Stomach (tissue), 9 donors: ENCODE data around the gene PPP2R2B. TPM values are rescaled to one million over a fixed set of nuclear protein-coding genes. Genes with fewer than 3 reads are reported as not detected.

ENCODE experiments used
- DNase-seq, 2 donors: peaks; one replicate each; pipeline versions ENCODE4 v3.0.0 to v3.0.0-alpha.2; 2013 to 2019
- H3K27ac ChIP-seq, 5 donors: fragments of 200-600 bp in 4 of 5; sonication (generic) in 4 of 5; one replicate each; pipeline ENCODE4 v1.5.1; 2013 to 2019; ENCODE audit warnings: mild to moderate bottlenecking in 1 of 5, moderate library complexity in 1 of 5
- H3K27me3 ChIP-seq, 3 donors: fragments of 200-600 bp; sonication (generic); one replicate each; pipeline ENCODE4 v1.5.1; 2017 to 2019; ENCODE audit warnings: mixed run types in 1 of 3
- H3K36me3 ChIP-seq, 4 donors: fragments of 200-600 bp; sonication (generic); 1 replicate in 3 of 4; 2 replicates in 1 of 4; pipeline ENCODE4 v1.5.1; 2016 to 2019
- H3K4me1 ChIP-seq, 4 donors: fragments of 200-600 bp; sonication (generic); one replicate each; pipeline ENCODE4 v1.5.1; 2016 to 2019
- H3K4me3 ChIP-seq, 4 donors: fragments of 200-600 bp; sonication (generic) in 3 of 4; one replicate each; pipeline ENCODE4 v1.5.1; 2016 to 2019; ENCODE audit warnings: mild to moderate bottlenecking in 1 of 4
- H3K9me3 ChIP-seq, 4 donors: fragments of 200-600 bp; sonication (generic); one replicate each; pipeline ENCODE4 v1.5.1; 2016 to 2019
- EP300 ChIP-seq: sonication (generic); formaldehyde crosslinking; IDR thresholded peaks from one replicate; pipeline ENCODE4 v1.6.1; 2017; ENCODE audit warnings: antibody characterized with exemption
- POLR2A ChIP-seq, 4 donors: fragments of 450-650 bp; IDR thresholded peaks; one replicate each; pipeline ENCODE4 v1.6.1; 2016; ENCODE audit warnings: antibody characterized with exemption in 4 of 4, control low read depth in 2 of 4, mild to moderate bottlenecking in 1 of 4, moderate library complexity in 1 of 4
- POLR2AphosphoS5 ChIP-seq, 3 donors: sonication (generic); formaldehyde crosslinking; IDR thresholded peaks; one replicate each; pipeline ENCODE4 v1.6.1; 2016; ENCODE audit warnings: antibody characterized with exemption in 3 of 3
- WGBS, 5 donors: extraction: QIAGEN DNeasy Blood & Tissue Kit in 3 of 5; methylation state at CpG; one replicate each; pipeline versions ENCODE4 v1.1.5 to v1.1.7; 2013 to 2018; 5-methylcytosine and 5-hydroxymethylcytosine counted together
- intact Hi-C: fragments of 100-400 bp; cut with DNase I; formaldehyde crosslinking; loops from one replicate; pipeline ENCODE4 v1.15.1; 2023; ENCODE audit warnings: low total_unique reads
- polyA plus RNA-seq, 3 donors: library from polyadenylated mRNA; stranded (reverse); fragments of 200-250 nt; gene quantifications; one replicate each; pipeline ENCODE4 v1.2.3, GENCODE V29; 2013
- total RNA-seq, 5 donors: library from RNA; depleted of rRNA; stranded (reverse); fragments of >200 nt; gene quantifications; one replicate each; pipeline versions ENCODE4 v1.1.0 to v1.2.3, GENCODE V29; 2014 to 2016
- TF ChIP-seq, protein P1 (sequence below), 7 experiments: fragments of 450-650 bp in 4 of 7; fragments of 200-600 bp in 3 of 7; sonication (generic) in 3 of 7; IDR thresholded peaks; one replicate each; pipeline ENCODE4 v1.5.1; 2016 to 2019; ENCODE audit warnings: antibody characterized with exemption in 7 of 7, control low read depth in 2 of 7, mild to moderate bottlenecking in 1 of 7
- donor health status: healthy with polysubstance abuse.
- donor health status: Bipolar disorder and iron deficiency.
- donor health status: healthy.

The PPP2R2B gene
- total and polyA plus RNA-seq, 8 donors, result under 0.01 to 4.6 (median 0.75) TPM; not detected in 1

DNA sequence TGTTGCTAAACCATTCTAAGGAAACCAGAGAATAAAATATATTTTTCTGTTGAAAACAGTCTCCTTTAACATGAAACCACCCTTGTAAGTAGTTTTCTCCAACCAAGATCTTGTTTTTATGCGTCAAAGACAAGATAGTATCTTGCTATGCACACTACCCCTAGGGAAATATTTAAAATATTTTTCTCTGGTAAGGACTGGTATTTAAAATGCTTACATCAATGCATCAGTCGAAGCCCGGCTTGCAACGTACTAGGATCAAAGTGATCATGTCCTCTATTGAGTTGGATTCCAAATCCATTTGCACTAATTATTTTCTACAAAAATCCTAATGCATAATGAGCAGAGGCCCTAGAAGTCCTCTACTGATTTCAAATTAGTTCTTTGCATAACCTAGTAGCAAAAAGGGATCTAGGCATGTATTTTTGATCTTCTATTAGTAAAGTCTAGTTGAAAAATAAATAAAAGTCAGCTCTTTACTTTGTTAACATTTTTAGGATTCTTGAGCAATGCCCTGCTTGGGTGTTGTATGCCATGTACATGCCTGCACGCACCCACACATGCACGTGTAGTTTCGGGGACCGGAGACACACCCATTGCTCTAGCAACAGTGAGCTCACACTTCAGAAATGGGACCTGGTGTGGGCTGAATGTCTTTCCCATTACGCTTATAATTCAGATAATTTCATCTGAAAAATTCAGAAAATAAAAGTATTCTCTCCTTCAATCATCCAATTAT is 197.5 kb downstream of the PPP2R2B start:
- peaks cover 0 to 3% (median 0%) of the 10 kb centered on the region in 3 donors for H3K27me3 ChIP-seq
- 83 to 85% (median 84%) methylated on average over 9 of the region's 9 CpGs for WGBS, 5 donors
- no peaks in the 10 kb centered on the region for H3K9me3 ChIP-seq
- H3K36me3 ChIP-seq, result no peaks in the 10 kb centered on the region
- H3K4me3 ChIP-seq, result no peak overlapping the region
- DNase-seq, result no peak
- TF ChIP-seq, protein P1, sequence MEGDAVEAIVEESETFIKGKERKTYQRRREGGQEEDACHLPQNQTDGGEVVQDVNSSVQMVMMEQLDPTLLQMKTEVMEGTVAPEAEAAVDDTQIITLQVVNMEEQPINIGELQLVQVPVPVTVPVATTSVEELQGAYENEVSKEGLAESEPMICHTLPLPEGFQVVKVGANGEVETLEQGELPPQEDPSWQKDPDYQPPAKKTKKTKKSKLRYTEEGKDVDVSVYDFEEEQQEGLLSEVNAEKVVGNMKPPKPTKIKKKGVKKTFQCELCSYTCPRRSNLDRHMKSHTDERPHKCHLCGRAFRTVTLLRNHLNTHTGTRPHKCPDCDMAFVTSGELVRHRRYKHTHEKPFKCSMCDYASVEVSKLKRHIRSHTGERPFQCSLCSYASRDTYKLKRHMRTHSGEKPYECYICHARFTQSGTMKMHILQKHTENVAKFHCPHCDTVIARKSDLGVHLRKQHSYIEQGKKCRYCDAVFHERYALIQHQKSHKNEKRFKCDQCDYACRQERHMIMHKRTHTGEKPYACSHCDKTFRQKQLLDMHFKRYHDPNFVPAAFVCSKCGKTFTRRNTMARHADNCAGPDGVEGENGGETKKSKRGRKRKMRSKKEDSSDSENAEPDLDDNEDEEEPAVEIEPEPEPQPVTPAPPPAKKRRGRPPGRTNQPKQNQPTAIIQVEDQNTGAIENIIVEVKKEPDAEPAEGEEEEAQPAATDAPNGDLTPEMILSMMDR (IDR thresholded peaks at IDR 0.05), result no peak
- no peak for TF ChIP-seq POLR2A (IDR thresholded peaks at IDR 0.05)
- TF ChIP-seq POLR2AphosphoS5 (IDR thresholded peaks at IDR 0.05), result no peak
- TF ChIP-seq EP300, result no peak
- H3K4me1 ChIP-seq, result no peaks in the 10 kb centered on the region
- no peak overlapping the region for H3K27ac ChIP-seq
- intact Hi-C loops, result no loop called here

DNA sequence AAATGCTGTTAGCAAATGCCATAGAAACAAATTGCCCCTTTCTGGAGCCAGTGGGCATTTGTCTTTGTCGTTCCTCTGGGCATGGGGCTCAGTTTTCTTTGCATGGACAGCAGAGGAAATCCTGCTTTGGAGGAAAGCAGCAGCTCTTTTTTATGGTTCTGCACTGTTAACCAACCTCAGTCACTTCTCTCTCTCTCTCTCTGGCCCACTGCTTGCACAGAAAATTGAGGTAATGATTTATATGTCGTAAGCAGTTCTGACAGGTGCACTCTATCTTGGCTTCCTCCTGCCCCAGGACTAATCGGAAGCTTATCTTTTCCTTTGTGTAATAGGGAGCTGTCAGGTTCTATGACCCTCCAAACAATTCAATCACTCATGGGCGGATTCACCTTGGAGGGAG is 202.9 kb downstream of the PPP2R2B start:
- Histone ChIP-seq H3K4me3 (no peak overlapping the region), H3K27ac (no peak overlapping the region), H3K27me3 (peaks cover 0 to 5% (median 0%) of the 10 kb centered on the region in 3 donors), H3K36me3 (no peaks in the 10 kb centered on the region), H3K4me1 (no peaks in the 10 kb centered on the region), H3K9me3 (no peaks in the 10 kb centered on the region)
- intact Hi-C loops, result no loop called here
- TF ChIP-seq, protein P1 (IDR thresholded peaks at IDR 0.05), result no peak
- TF ChIP-seq POLR2AphosphoS5 (IDR thresholded peaks at IDR 0.05), result no peak
- TF ChIP-seq EP300, result no peak
- WGBS, 5 donors, result 24 to 37% (median 24%) methylated on average over 4 of the region's 4 CpGs
- peak in 1 of 2 donors; percentile 19 for DNase-seq

DNA sequence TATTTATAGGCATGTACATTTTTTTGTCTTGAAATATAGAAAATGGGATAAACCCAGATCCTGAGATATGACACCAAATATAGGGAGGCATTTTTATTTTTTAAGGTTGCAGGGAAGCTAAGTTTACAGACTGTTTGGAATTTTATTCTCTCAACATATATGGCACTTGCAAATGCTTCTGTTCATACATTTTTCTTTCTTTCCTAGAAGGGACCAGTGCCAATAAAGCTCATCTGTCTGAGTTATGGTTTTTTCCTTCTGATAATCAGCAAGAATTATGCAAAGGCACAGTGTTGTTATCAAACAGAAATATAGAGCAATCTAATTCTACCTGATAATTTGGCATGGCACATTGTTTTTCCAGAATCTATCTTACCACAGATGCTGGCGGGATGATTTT is 205.7 kb downstream of the PPP2R2B start:
- no peaks in the 10 kb centered on the region for H3K36me3 ChIP-seq
- WGBS, 5 donors, result 65 to 88% (median 72%) methylated on average over 1 of the region's 1 CpG
- TF ChIP-seq EP300 (no peak), POLR2A (IDR thresholded peaks at IDR 0.05) (no peak)
- no peak for DNase-seq
- no peaks in the 10 kb centered on the region for H3K9me3 ChIP-seq
- intact Hi-C loops, result no loop called here
- no peak overlapping the region for H3K27ac ChIP-seq
- peaks cover 0 to 5% (median 0%) of the 10 kb centered on the region in 3 donors for H3K27me3 ChIP-seq
- H3K4me1 ChIP-seq, result no peaks in the 10 kb centered on the region
- H3K4me3 ChIP-seq, result no peak overlapping the region

DNA sequence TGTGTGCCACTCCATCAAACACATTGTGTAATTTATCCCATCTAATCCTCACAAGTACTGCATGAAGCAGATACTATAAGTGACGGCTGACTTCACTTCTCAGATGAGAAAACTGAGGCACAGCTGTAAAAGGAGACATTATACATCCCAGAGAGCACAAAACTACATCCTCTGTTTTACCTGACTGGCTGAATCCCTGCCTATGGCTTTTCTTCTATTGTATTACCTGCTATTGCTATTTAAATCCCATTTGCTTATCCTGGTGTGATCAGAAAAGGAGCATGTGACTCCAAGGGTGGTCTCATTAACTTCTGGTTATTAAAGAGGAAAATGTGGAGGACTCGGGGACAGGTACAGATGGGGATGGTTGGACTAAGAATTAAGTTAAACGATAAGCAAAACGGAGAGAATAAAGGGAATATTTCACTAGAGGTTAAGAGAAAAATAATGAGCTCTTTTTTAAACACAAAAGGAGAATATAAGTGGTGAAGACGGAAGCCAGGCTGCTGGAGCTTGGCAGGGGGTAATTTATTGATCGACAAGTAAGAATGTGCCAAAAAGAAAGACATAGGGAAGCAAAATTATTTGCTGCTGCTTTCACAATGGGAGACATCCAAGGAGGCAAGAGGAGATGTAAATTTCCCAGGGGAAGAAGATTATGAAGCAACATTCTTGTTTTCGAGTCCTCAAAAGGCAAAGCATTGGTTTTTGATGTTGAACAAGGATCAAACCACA is 206.8 kb downstream of the PPP2R2B start:
- intact Hi-C loops, result no loop called here
- no peaks in the 10 kb centered on the region for H3K9me3 ChIP-seq
- 63 to 76% (median 74%) methylated on average over 7 of the region's 7 CpGs for WGBS, 5 donors
- no peak overlapping the region for H3K4me3 ChIP-seq
- TF ChIP-seq, protein P1 (IDR thresholded peaks at IDR 0.05), result no peak
- TF ChIP-seq POLR2A (IDR thresholded peaks at IDR 0.05) (no peak), EP300 (no peak), POLR2AphosphoS5 (IDR thresholded peaks at IDR 0.05) (no peak)
- DNase-seq, result no peak
- peaks cover 0 to 5% (median 0%) of the 10 kb centered on the region in 3 donors for H3K27me3 ChIP-seq
- no peak overlapping the region for H3K27ac ChIP-seq
- H3K36me3 ChIP-seq, result no peaks in the 10 kb centered on the region
- H3K4me1 ChIP-seq, result no peaks in the 10 kb centered on the region

DNA sequence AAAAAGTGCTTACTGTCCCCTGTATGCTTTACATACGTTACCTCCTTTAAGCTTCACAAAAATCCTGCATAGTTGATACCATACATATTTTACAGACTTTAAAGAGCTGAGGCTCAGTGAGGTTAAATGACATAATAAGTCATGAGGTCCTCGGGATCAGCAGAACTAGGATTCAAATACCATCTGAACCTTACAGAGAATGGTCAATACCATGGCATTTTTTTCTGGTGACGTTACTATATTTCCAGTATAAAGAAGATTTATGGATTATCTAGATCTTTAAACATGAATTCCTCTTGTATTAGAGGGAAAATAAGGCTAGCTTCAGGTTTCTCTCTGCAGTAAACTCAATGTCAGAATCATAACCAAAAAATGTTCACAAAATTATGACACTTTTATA is 208.9 kb downstream of the PPP2R2B start:
- H3K4me3 ChIP-seq, result no peak overlapping the region
- DNase-seq, result no peak
- no peak overlapping the region for H3K27ac ChIP-seq
- 73 to 86% (median 85%) methylated on average over 3 of the region's 3 CpGs for WGBS, 5 donors
- TF ChIP-seq EP300 (no peak), POLR2A (IDR thresholded peaks at IDR 0.05) (no peak), POLR2AphosphoS5 (IDR thresholded peaks at IDR 0.05) (no peak)
- TF ChIP-seq, protein P1 (IDR thresholded peaks at IDR 0.05), result no peak
- no peaks in the 10 kb centered on the region for H3K27me3 ChIP-seq
- no peaks in the 10 kb centered on the region for H3K9me3 ChIP-seq
- intact Hi-C loops, result no loop called here
- no peaks in the 10 kb centered on the region for H3K36me3 ChIP-seq
- no peaks in the 10 kb centered on the region for H3K4me1 ChIP-seq
